Mesenchymal stem cell (in vitro differentiated cells and primary cell): ENCODE measurements around the gene STAT1.

Experiments
- DNase-seq: peaks from one replicate; pipeline ENCODE4 v3.0.0-alpha.2; 2013
- H2AFZ ChIP-seq: one replicate; pipeline ENCODE4 v1.6.1; 2013; ENCODE audit warnings: low read depth, mild to moderate bottlenecking, control low read depth, inconsistent platforms, low read length, moderate library complexity
- H2AK5ac ChIP-seq: 2 replicates; pipeline ENCODE4 v1.6.1; 2013; ENCODE audit warnings: low read length, moderate library complexity, mild to moderate bottlenecking, inconsistent platforms; ENCODE audit not compliant: severe bottlenecking
- H2BK120ac ChIP-seq: one replicate; pipeline ENCODE4 v1.6.1; 2013; ENCODE audit warnings: low read depth, mild to moderate bottlenecking, inconsistent platforms, low read length, moderate library complexity
- H2BK12ac ChIP-seq, 2 experiments: one replicate each; pipeline ENCODE4 v1.6.1; 2013; ENCODE audit warnings: inconsistent platforms in 2 of 2, low read length in 2 of 2, mild to moderate bottlenecking in 2 of 2, moderate library complexity in 2 of 2, control low read depth in 1 of 2
- H2BK15ac ChIP-seq: one replicate; pipeline ENCODE4 v1.6.1; 2013; ENCODE audit warnings: mild to moderate bottlenecking, low read depth, inconsistent platforms; ENCODE audit not compliant: poor library complexity, severe bottlenecking
- H2BK5ac ChIP-seq: 2 replicates; pipeline ENCODE4 v1.6.1; 2013; ENCODE audit warnings: low read depth, mild to moderate bottlenecking, low read length, control low read depth, inconsistent platforms; ENCODE audit not compliant: poor library complexity, severe bottlenecking
- H3K14ac ChIP-seq, 2 experiments: one replicate each; pipeline ENCODE4 v1.6.1; 2013; ENCODE audit warnings: inconsistent platforms in 2 of 2, low read length in 2 of 2, control low read depth in 1 of 2, mild to moderate bottlenecking in 1 of 2, moderate library complexity in 1 of 2
- H3K18ac ChIP-seq, 2 experiments: one replicate each; pipeline ENCODE4 v1.6.1; 2013; ENCODE audit warnings: inconsistent platforms in 2 of 2, low read length in 2 of 2, control low read depth in 1 of 2, low read depth in 1 of 2, mild to moderate bottlenecking in 1 of 2
- H3K23ac ChIP-seq, 2 experiments: one replicate each; pipeline ENCODE4 v1.6.1; 2013; ENCODE audit warnings: inconsistent platforms in 2 of 2, low read length in 2 of 2, mild to moderate bottlenecking in 2 of 2, moderate library complexity in 2 of 2, control low read depth in 1 of 2
- H3K27ac ChIP-seq: 2 replicates; pipeline ENCODE4 v1.5.1; 2013; ENCODE audit warnings: mild to moderate bottlenecking, moderate library complexity, low read length, control low read depth, inconsistent platforms; ENCODE audit not compliant: poor library complexity, severe bottlenecking
- H3K27me3 ChIP-seq, 2 experiments: 2 replicates each; pipeline versions ENCODE4 v1.6.1 to v1.7.0; 2013; ENCODE audit warnings: low read length in 2 of 2, mild to moderate bottlenecking in 2 of 2, moderate library complexity in 2 of 2, control low read depth in 1 of 2, inconsistent platforms in 1 of 2; ENCODE audit not compliant: control insufficient read depth in 1 of 2, insufficient read depth in 1 of 2
- H3K36me3 ChIP-seq, 2 experiments: 2 replicates each; pipeline versions ENCODE4 v1.6.1 to v1.7.0; 2013; ENCODE audit warnings: low read length in 2 of 2, control low read depth in 1 of 2, inconsistent platforms in 1 of 2, low read depth in 1 of 2, mild to moderate bottlenecking in 1 of 2; ENCODE audit not compliant: insufficient read depth in 2 of 2, control insufficient read depth in 1 of 2
- H3K4ac ChIP-seq, 2 experiments: one replicate each; pipeline ENCODE4 v1.6.1; 2013; ENCODE audit warnings: inconsistent platforms in 2 of 2, low read length in 2 of 2, mild to moderate bottlenecking in 2 of 2, moderate library complexity in 2 of 2, control low read depth in 1 of 2, low read depth in 1 of 2
- H3K4me1 ChIP-seq: 2 replicates; pipeline ENCODE4 v1.6.1; 2013; ENCODE audit warnings: low read depth, low read length, control low read depth; ENCODE audit not compliant: control insufficient read depth, insufficient read depth
- H3K4me2 ChIP-seq: 2 replicates; pipeline ENCODE4 v1.6.1; 2013; ENCODE audit warnings: low read length, mild to moderate bottlenecking, inconsistent platforms; ENCODE audit not compliant: poor library complexity, severe bottlenecking
- H3K4me3 ChIP-seq, 2 experiments: 2 replicates each; pipeline versions ENCODE4 v1.5.1 to v1.7.0; 2013; ENCODE audit warnings: low read length in 2 of 2, mild to moderate bottlenecking in 2 of 2, control low read depth in 1 of 2, low read depth in 1 of 2; ENCODE audit not compliant: insufficient read depth in 1 of 2
- H3K79me1 ChIP-seq: replicated peaks from 2 replicates; pipeline ENCODE4 v1.6.1; 2013; ENCODE audit warnings: mild to moderate bottlenecking, control low read depth, low read length, inconsistent platforms; ENCODE audit not compliant: poor library complexity, severe bottlenecking
- H3K9ac ChIP-seq: 2 replicates; pipeline ENCODE4 v1.7.0; 2013; ENCODE audit warnings: mild to moderate bottlenecking, low read length, moderate library complexity
- H3K9me3 ChIP-seq: 2 replicates; pipeline ENCODE4 v1.7.0; 2013; ENCODE audit warnings: mild to moderate bottlenecking, low read length; ENCODE audit not compliant: control insufficient read depth
- H4K8ac ChIP-seq: one replicate; pipeline ENCODE4 v1.6.1; 2013; ENCODE audit warnings: inconsistent platforms, mild to moderate bottlenecking, low read length, moderate library complexity
- H4K91ac ChIP-seq: one replicate; pipeline ENCODE4 v1.6.1; 2013; ENCODE audit warnings: mild to moderate bottlenecking, low read length, inconsistent platforms
- WGBS: methylation state at CpG from one replicate; pipeline ENCODE4 v1.1.7; 2013; ENCODE audit warnings: mixed read lengths; 5-methylcytosine and 5-hydroxymethylcytosine counted together

STAT1 gene

DNA sequence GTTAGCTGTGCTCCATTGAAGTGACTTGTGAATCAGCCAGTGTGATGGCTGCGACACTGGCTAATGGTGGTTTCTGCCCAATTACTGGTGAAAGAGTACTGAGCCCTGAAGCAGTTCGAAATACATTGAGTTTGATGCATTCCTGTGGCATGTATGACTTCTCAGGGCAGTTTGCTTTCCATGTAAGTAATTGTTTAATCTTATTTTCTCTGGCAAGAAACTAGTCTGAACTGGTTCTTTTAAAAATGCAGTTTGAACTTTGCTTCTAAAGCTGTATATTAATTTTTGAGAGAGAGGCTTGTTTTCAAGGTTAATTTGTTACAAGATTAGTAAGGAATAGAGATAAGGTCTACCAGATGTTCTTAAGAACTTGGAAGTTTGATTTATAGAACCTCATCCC lies 86.7 kb downstream of the STAT1 start:
- Histone ChIP-seq H3K18ac (no peak overlapping the region), H3K9me3 (no peaks in the 10 kb centered on the region), H4K91ac (no peak overlapping the region), H3K23ac (no peak overlapping the region), H2BK15ac (no peak overlapping the region), H3K27ac (peak overlapping the region; percentile 42), H3K27me3 (no peaks in the 10 kb centered on the region), H2BK12ac (no peak overlapping the region), H2AFZ (no peak overlapping the region), H3K36me3 (peaks cover 8 to 89% of the 10 kb centered on the region in 2 experiments), H3K4ac (no peak overlapping the region), H2BK5ac (no peak overlapping the region), H3K14ac (no peak overlapping the region), H3K4me1 (peaks cover 3% of the 10 kb centered on the region), H2BK120ac (no peak overlapping the region), H3K79me1 (peaks cover 2% of the 10 kb centered on the region), H3K4me3 (no peak overlapping the region), H3K4me2 (no peak overlapping the region), H4K8ac (no peak overlapping the region), H3K9ac (peak overlapping the region; percentile 7), H2AK5ac (no peak overlapping the region)
- 97% methylated on average over 2 of the region's 2 CpGs for WGBS
- no peak for DNase-seq

DNA sequence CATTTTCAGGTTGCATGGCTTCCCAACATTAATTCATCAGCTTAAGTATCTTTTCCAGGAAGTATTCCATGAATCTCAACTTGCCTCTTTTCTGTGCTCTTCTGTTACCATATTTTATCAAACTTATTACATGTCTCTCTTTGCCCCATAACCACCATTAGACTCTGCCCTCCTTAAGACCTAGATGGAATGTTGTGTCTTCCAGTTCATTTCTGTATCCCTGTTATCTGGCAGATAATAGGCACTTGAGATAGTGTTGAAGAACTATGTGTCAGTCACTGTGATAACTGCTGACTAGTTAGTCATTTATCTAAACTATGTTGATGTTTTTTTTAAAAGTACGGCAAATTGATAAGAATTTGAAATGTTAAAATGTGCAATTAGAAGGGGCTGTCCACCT lies 91.6 kb downstream of the STAT1 start:
- no peak overlapping the region for H3K4ac ChIP-seq
- no peak overlapping the region for H3K4me3 ChIP-seq
- H2AK5ac ChIP-seq, result no peak overlapping the region
- H3K9ac ChIP-seq, result no peak overlapping the region
- no peak for DNase-seq
- no peak overlapping the region for H2BK120ac ChIP-seq
- no CpG with 5 or more reads among the region's 1 CpG for WGBS
- no peak overlapping the region for H4K8ac ChIP-seq
- no peaks in the 10 kb centered on the region for H3K27me3 ChIP-seq
- H3K18ac ChIP-seq, result no peak overlapping the region
- H3K4me1 ChIP-seq, result peaks cover 1% of the 10 kb centered on the region
- H2BK5ac ChIP-seq, result no peak overlapping the region
- H2BK12ac ChIP-seq, result no peak overlapping the region
- peaks cover 5 to 99% of the 10 kb centered on the region in 2 experiments for H3K36me3 ChIP-seq
- H3K9me3 ChIP-seq, result no peaks in the 10 kb centered on the region
- H4K91ac ChIP-seq, result no peak overlapping the region
- H3K23ac ChIP-seq, result no peak overlapping the region
- no peak overlapping the region for H2AFZ ChIP-seq
- peak overlapping the region; percentile 29 for H3K27ac ChIP-seq
- no peak overlapping the region for H3K14ac ChIP-seq
- no peak overlapping the region for H2BK15ac ChIP-seq
- no peak overlapping the region for H3K4me2 ChIP-seq
- peaks cover 4% of the 10 kb centered on the region for H3K79me1 ChIP-seq

DNA sequence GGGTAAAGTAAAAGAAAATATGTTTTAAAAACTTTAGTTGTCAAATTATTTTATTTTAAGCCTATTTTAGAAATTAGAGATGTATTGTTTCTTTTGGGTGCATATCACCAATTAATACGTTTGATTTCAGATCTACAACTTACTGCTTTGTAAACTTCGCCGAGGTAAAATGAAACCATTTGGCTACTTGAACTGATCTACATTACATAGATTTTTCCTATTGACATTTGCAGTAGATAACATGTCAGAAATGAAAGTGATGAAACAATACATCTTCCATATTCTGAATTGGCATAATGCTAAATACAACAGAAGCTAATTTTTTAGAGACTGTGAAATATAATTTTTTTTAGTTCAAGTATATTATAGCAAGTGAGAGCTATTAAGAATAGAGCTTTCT lies 93.9 kb downstream of the STAT1 start:
- no peak overlapping the region for H3K9ac ChIP-seq
- no peak overlapping the region for H4K91ac ChIP-seq
- no peak overlapping the region for H2AFZ ChIP-seq
- no peak overlapping the region for H3K4ac ChIP-seq
- H2AK5ac ChIP-seq, result no peak overlapping the region
- no peaks in the 10 kb centered on the region for H3K27me3 ChIP-seq
- no peak overlapping the region for H2BK5ac ChIP-seq
- WGBS, result no CpG with 5 or more reads among the region's 3 CpGs
- H3K18ac ChIP-seq, result no peak overlapping the region
- H2BK15ac ChIP-seq, result no peak overlapping the region
- H3K79me1 ChIP-seq, result peaks cover 4% of the 10 kb centered on the region
- no peak overlapping the region for H2BK120ac ChIP-seq
- H3K9me3 ChIP-seq, result no peaks in the 10 kb centered on the region
- H3K23ac ChIP-seq, result no peak overlapping the region
- no peak overlapping the region for H3K14ac ChIP-seq
- no peak for DNase-seq
- peaks cover 1% of the 10 kb centered on the region for H3K4me1 ChIP-seq
- no peak overlapping the region for H3K4me2 ChIP-seq
- no peak overlapping the region for H3K4me3 ChIP-seq
- no peak overlapping the region for H3K27ac ChIP-seq
- H3K36me3 ChIP-seq, result peaks cover 5 to 95% of the 10 kb centered on the region in 2 experiments
- H2BK12ac ChIP-seq, result no peak overlapping the region
- H4K8ac ChIP-seq, result no peak overlapping the region
